MCF 10A (cell line): Measurements from ENCODE around the gene GH2. TPM values are rescaled to one million over a fixed set of nuclear protein-coding genes. Genes with fewer than 3 reads are reported as not detected.
A peak's percentile ranks its signal among the peaks of the same experiment; 100 is the strongest.
"Not testable (repeated sequence)": the region's sequence is repeated elsewhere in the genome, so short reads cannot be mapped to it uniquely, and the experiment has no call there.

Source experiments
- BruUV-seq: library from RNA; stranded (reverse); fragments of 400-500 nt; replicated peaks from 2 replicates; lab custom pipeline; 2021; lab: Mats Ljungman, UMichigan
- CTCF ChIA-PET: fragments of 300-600 bp; sonication (Branson Sonifier 250); formaldehyde crosslinking; extraction: SDS; loops from one replicate; lab custom pipeline; 2021; ENCODE audit warnings: antibody characterized with exemption, inconsistent platforms; lab: Yijun Ruan, JAX
- POLR2A ChIA-PET: fragments of 300-600, 350-650 bp; sonication (Branson Sonifier 250); formaldehyde crosslinking; extraction: SDS; loops from one replicate; lab custom pipeline; 2020; ENCODE audit warnings: antibody characterized with exemption, inconsistent platforms; lab: Yijun Ruan, JAX
- DNase-seq: peaks from one replicate; pipeline ENCODE4 v3.0.0-alpha.2; 2018; ENCODE audit not compliant: unreplicated experiment
- H3K27ac Mint-ChIP-seq: one replicate; pipeline ENCODE4 v1.8.0; 2022; ENCODE audit warnings: mild to moderate bottlenecking, low read depth, mixed read lengths; ENCODE audit not compliant: unreplicated experiment
- H3K27me3 Mint-ChIP-seq: one replicate; pipeline ENCODE4 v1.8.0; 2022; ENCODE audit warnings: mixed read lengths; ENCODE audit not compliant: insufficient read depth, unreplicated experiment
- H3K36me3 Mint-ChIP-seq: one replicate; pipeline ENCODE4 v1.8.0; 2022; ENCODE audit warnings: mild to moderate bottlenecking, moderate library complexity, mixed read lengths; ENCODE audit not compliant: insufficient read depth, unreplicated experiment
- H3K4me1 Mint-ChIP-seq: one replicate; pipeline ENCODE4 v1.8.0; 2022; ENCODE audit warnings: mixed read lengths; ENCODE audit not compliant: insufficient read depth, unreplicated experiment
- H3K4me3 Mint-ChIP-seq: one replicate; pipeline ENCODE4 v1.8.0; 2022; ENCODE audit warnings: mild to moderate bottlenecking, moderate library complexity, mixed read lengths; ENCODE audit not compliant: unreplicated experiment
- H3K9me3 Mint-ChIP-seq: one replicate; pipeline ENCODE4 v1.8.0; 2022; ENCODE audit warnings: mixed read lengths; ENCODE audit not compliant: unreplicated experiment
- CTCF ChIP-seq: fragments of 200-600 bp; IDR thresholded peaks from one replicate; pipeline ENCODE4 v1.8.0; 2022; ENCODE audit warnings: antibody characterized with exemption, mild to moderate bottlenecking; ENCODE audit not compliant: unreplicated experiment
- intact Hi-C: fragments of 100-400 bp; cut with micrococcal nuclease; formaldehyde crosslinking; loops from 2 replicates; pipeline ENCODE4 v1.14.1; 2022
- total RNA-seq: library from RNA; stranded (reverse); gene quantifications from 2 replicates; pipeline ENCODE4 v1.2.3, GENCODE V29; 2022

The GH2 gene
- total RNA-seq, 1 experiment from 2014 or later, result not detected

- intact Hi-C loops, result loop anchor here (5.0 to 10.0 kb wide), 2 partner anchors 33 to 370 kb away; no protein-coding TSS in a partner anchor
- Mint-ChIP-seq H3K27ac (no peak overlapping the region), H3K36me3 (peaks cover 7% of the 10 kb centered on the region), H3K9me3 (no peaks in the 10 kb centered on the region), H3K27me3 (peaks cover 18% of the 10 kb centered on the region), H3K4me3 (no peak overlapping the region), H3K4me1 (peaks cover 5% of the 10 kb centered on the region)
- ChIA-PET POLR2A (no interaction called here), CTCF (interaction anchor here (1.1 kb wide), 1 partner anchor 11 kb away, joined by 3 read pairs; no protein-coding TSS in a partner anchor)
- TF ChIP-seq CTCF, result no peak
- DNase-seq, result no peak
- no TSS peak for BruUV-seq
Measured at GRCh38 chr17:63914471-63914870, 32.7 kb upstream of the GH2 start.

DNA sequence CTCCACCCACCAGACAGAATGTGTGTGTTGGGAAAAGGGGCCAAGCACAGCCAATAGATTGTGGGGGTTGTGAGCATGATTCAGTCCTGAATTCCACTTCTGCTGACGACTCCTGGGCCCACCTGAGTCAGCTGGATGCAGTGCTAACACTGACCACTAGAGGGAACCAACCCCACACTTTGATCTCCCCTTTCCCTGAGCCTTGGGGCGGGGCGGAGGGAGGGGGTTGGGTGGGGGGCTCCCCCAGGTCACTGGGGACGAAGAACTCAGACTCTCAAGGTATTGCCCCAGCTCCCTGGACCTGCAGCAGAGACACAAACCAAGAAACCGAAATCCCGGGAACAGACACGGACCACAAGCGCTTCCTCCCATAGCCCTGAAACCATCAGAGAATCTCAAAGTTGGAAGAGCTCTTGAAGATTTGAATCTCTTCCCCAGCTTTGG, 29.9 kb upstream of the GH2 start:
- TF ChIP-seq CTCF, result peak; percentile 83
- H3K36me3 Mint-ChIP-seq, result peaks cover 7% of the 10 kb centered on the region
- no TSS peak for BruUV-seq
- no peaks in the 10 kb centered on the region for H3K4me1 Mint-ChIP-seq
- no peak overlapping the region for H3K4me3 Mint-ChIP-seq
- peak; percentile 36 for DNase-seq
- intact Hi-C loops, result loop anchor here (5.0 to 10.0 kb wide), 2 partner anchors 36 to 373 kb away; no protein-coding TSS in a partner anchor
- H3K27ac Mint-ChIP-seq, result no peak overlapping the region
- H3K9me3 Mint-ChIP-seq, result no peaks in the 10 kb centered on the region
- peaks cover 29% of the 10 kb centered on the region for H3K27me3 Mint-ChIP-seq
- ChIA-PET CTCF (interaction anchor here (0.5 to 4.0 kb wide), 24 partner anchors 9 to 556 kb away, joined by 3 to 20 read pairs (median 4); partner anchors contain the start of gene ICAM2), POLR2A (no interaction called here)

DNA sequence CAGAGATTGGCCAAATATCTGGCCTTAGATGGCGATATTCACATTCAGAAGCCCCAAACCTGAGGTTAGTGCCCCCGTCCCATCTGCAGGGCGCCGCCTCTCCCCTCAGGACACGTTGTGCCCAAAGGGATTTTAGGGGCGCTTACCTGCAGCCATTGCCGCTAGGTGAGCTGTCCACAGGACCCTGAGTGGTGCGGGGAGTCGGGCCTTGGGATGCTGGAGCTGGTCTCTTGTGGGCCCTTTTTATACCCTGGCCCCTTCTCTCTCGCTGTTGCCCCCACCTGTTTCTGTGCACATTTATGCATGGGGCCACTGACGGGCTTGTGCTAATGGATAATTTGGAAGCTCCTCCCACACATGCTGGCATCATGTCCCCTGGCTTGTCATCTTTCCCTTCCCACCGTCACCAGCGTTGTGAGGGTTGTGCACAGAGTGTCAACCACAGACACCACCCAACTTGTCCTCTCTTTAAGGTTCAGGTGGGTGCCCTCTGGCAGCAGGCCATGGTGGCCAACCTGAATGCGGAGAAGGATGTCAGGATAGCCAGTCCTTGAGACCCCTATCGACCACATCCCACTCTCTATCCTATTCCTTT, 29.4 kb upstream of the GH2 start, which contains the start of gene CSHL1:
Gene CSHL1, minus strand, starts transcription at position 218 of the 595 bp plus-strand sequence. Its CDS starts 62 bp downstream, at position 156.
- intact Hi-C loops, result loop anchor here (5.0 to 10.0 kb wide), 2 partner anchors 36 to 374 kb away; no protein-coding TSS in a partner anchor
- BruUV-seq, result no TSS peak
- no peaks in the 10 kb centered on the region for H3K9me3 Mint-ChIP-seq
- POLR2A ChIA-PET, result no interaction called here
- DNase-seq, result no peak
- H3K36me3 Mint-ChIP-seq, result peaks cover 7% of the 10 kb centered on the region
- peaks cover 27% of the 10 kb centered on the region for H3K27me3 Mint-ChIP-seq
- no peaks in the 10 kb centered on the region for H3K4me1 Mint-ChIP-seq
- no peak within 1 kb of the TSS for H3K27ac Mint-ChIP-seq
- no peak within 1 kb of the TSS for H3K4me3 Mint-ChIP-seq
- TF ChIP-seq CTCF, result no peak
- CTCF ChIA-PET, result interaction anchor here (0.6 to 4.0 kb wide), 30 partner anchors 8 to 541 kb away, joined by 3 to 20 read pairs (median 4); partner anchors contain the start of gene ERN1

DNA sequence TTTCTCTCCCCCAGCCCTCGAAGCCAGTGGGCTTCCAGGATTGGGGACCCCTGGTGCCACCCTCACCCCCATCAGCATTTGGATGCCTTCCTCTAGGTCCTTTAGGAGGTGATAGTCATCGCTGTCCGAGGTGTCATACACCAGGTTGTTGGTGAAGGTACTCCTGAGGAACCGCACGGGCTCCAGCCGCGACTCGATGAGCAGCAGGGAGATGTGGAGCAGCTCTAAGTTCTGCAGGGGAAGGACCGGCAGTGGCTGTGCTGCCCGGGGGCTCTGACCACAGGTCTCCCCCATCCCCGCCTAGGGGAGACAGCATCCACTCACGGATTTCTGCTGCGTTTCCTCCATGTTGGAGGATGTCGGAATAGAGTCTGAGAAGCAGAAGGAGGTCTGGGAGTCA, 28.4 kb upstream of the GH2 start:
- intact Hi-C loops, result loop anchor here (5.0 to 10.0 kb wide), 2 partner anchors 37 to 375 kb away; no protein-coding TSS in a partner anchor
- ChIA-PET POLR2A (interaction anchor here (0.6 kb wide), 1 partner anchor 76 kb away, joined by 3 read pairs; no protein-coding TSS in a partner anchor), CTCF (interaction anchor here (0.6 to 4.0 kb wide), 18 partner anchors 9 to 223 kb away, joined by 3 to 20 read pairs (median 3); no protein-coding TSS in a partner anchor)
- peaks cover 17% of the 10 kb centered on the region for H3K27me3 Mint-ChIP-seq
- no peak overlapping the region for H3K4me3 Mint-ChIP-seq
- no peak for TF ChIP-seq CTCF
- H3K27ac Mint-ChIP-seq, result no peak overlapping the region
- H3K9me3 Mint-ChIP-seq, result no peaks in the 10 kb centered on the region
- no TSS peak for BruUV-seq
- peaks cover 7% of the 10 kb centered on the region for H3K36me3 Mint-ChIP-seq
- DNase-seq, result no peak
- H3K4me1 Mint-ChIP-seq, result no peaks in the 10 kb centered on the region

DNA sequence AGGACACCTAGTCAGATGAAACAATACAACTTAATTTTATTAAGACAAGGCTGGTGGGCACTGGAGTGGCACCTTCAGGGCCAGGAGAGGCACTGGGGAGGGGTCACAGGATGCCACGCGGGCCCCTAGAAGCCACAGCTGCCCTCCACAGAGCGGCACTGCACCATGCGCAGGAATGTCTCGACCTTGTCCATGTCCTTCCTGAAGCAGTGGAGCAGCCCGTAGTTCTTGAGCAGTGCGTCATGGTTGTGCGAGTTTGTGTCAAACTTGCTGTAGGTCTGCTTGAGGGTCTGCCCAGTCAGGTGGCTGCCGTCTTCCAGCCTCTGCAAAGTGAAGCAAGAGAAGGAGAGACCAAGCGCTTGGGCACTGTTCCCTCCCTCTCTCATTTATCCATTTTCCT, 27.8 kb upstream of the GH2 start:
- DNase-seq, H3K36me3 Mint-ChIP-seq, BruUV-seq, POLR2A ChIA-PET, intact Hi-C loops, H3K9me3 Mint-ChIP-seq, H3K4me1 Mint-ChIP-seq, H3K4me3 Mint-ChIP-seq, H3K27ac Mint-ChIP-seq: not testable (repeated sequence)
- peaks cover 16% of the 10 kb centered on the region for H3K27me3 Mint-ChIP-seq
- CTCF ChIA-PET, result interaction anchor here (1.7 to 3.2 kb wide), 2 partner anchors 10 to 224 kb away, joined by 6 to 14 read pairs; no protein-coding TSS in a partner anchor
